Keratinocyte (primary cell): ENCODE results near the gene VWA3A. TPM values are rescaled to one million over a fixed set of nuclear protein-coding genes. Genes with fewer than 3 reads are reported as not detected.

Experiments used
- DNase-seq: peaks from one replicate; pipeline ENCODE4 v3.0.0-alpha.2; 2011; ENCODE audit warnings: low read depth, missing footprints, low spot score
- FAIRE-seq: peaks from 2 replicates; lab custom pipeline; 2011; peaks lifted over from hg19 to GRCh38; lab: Jason Lieb, UNC
- H2AFZ ChIP-seq: 2 replicates; pipeline ENCODE4 v1.6.0; 2012; ENCODE audit warnings: low read length, control low read depth, inconsistent platforms; ENCODE audit not compliant: control insufficient read depth
- H3K27ac ChIP-seq: 2 replicates; pipeline ENCODE4 v1.5.1; 2011; ENCODE audit warnings: low read length; ENCODE audit not compliant: control insufficient read depth, insufficient read depth
- H3K27me3 ChIP-seq: 3 replicates; pipeline ENCODE4 v1.6.0; 2011; ENCODE audit warnings: low read length; ENCODE audit not compliant: control insufficient read depth, insufficient read depth; ENCODE audit errors: extremely low read depth
- H3K36me3 ChIP-seq, 2 experiments: 2 replicates in 1 of 2; 3 replicates in 1 of 2; pipeline ENCODE4 v1.5.1; 2011; ENCODE audit warnings: low read length in 2 of 2, mild to moderate bottlenecking in 1 of 2; ENCODE audit not compliant: control insufficient read depth in 2 of 2, insufficient read depth in 2 of 2; ENCODE audit errors: extremely low read depth in 1 of 2
- H3K4me1 ChIP-seq: 3 replicates; pipeline ENCODE4 v1.5.1; 2011; ENCODE audit warnings: low read length; ENCODE audit not compliant: control insufficient read depth, insufficient read depth; ENCODE audit errors: extremely low read depth
- H3K4me2 ChIP-seq: 3 replicates; pipeline ENCODE4 v1.6.0; 2011; ENCODE audit warnings: low read depth, low read length; ENCODE audit not compliant: control insufficient read depth, insufficient read depth; ENCODE audit errors: extremely low read depth
- H3K4me3 ChIP-seq, 3 experiments: fragments of 200-600 bp in 1 of 3; sonication (generic) in 1 of 3; 2 replicates in 2 of 3; 3 replicates in 1 of 3; pipeline ENCODE4 v1.5.1; 2011 to 2016; ENCODE audit warnings: low read length in 3 of 3, mild to moderate bottlenecking in 3 of 3, control low read depth in 2 of 3, inconsistent platforms in 1 of 3, low read depth in 1 of 3, mixed read lengths in 1 of 3, mixed run types in 1 of 3, moderate library complexity in 1 of 3; ENCODE audit not compliant: control insufficient read depth in 2 of 3, insufficient read depth in 2 of 3; ENCODE audit errors: extremely low read depth in 1 of 3
- H3K79me2 ChIP-seq: 2 replicates; pipeline ENCODE4 v1.6.0; 2012; ENCODE audit warnings: low read length; ENCODE audit not compliant: control insufficient read depth, insufficient read depth
- H3K9ac ChIP-seq: 3 replicates; pipeline ENCODE4 v1.6.0; 2011; ENCODE audit warnings: low read length; ENCODE audit not compliant: control insufficient read depth, insufficient read depth; ENCODE audit errors: extremely low read depth
- H3K9me1 ChIP-seq: 3 replicates; pipeline ENCODE4 v1.6.0; 2011; ENCODE audit warnings: low read length; ENCODE audit not compliant: control insufficient read depth, insufficient read depth; ENCODE audit errors: extremely low read depth
- H3K9me3 ChIP-seq: 2 replicates; pipeline ENCODE4 v1.5.1; 2012; ENCODE audit warnings: low read depth, low read length; ENCODE audit not compliant: control insufficient read depth
- H4K20me1 ChIP-seq: 3 replicates; pipeline ENCODE4 v1.6.0; 2011; ENCODE audit warnings: low read length; ENCODE audit not compliant: control insufficient read depth, insufficient read depth; ENCODE audit errors: extremely low read depth
- EZH2 ChIP-seq: IDR thresholded peaks from one replicate; pipeline ENCODE4 v1.6.1; 2012; ENCODE audit warnings: inconsistent platforms, mild to moderate bottlenecking, low read length, moderate library complexity
- dilution Hi-C: fragments of 300-500 bp; cut with MboI; formaldehyde crosslinking; loops from one replicate; pipeline ENCODE4 v1.7.0; 2020; ENCODE audit warnings: low sequenced_read_pairs; ENCODE audit not compliant: extremely low pct_ligation_motif_present
- polyA plus RNA-seq, 5 experiments: library from polyadenylated mRNA; depleted of rRNA in 3 of 5; stranded (reverse) in 3 of 5; stranded (forward) in 1 of 5; unstranded in 1 of 5; fragments of >200 nt; gene quantifications; 1 replicate in 1 of 5; 2 replicates in 3 of 5; 3 replicates in 1 of 5; pipeline versions ENCODE4 v1.2.1 to v1.2.3, GENCODE V29; 2011 to 2012; ENCODE audit warnings: missing spikeins in 2 of 5, low read depth in 1 of 5, low replicate concordance in 1 of 5
- TF ChIP-seq, protein P1 (sequence below), 3 experiments: IDR thresholded peaks in 1 of 3; conservative IDR thresholded peaks in 1 of 3; optimal IDR thresholded peaks in 1 of 3; 2 replicates in 2 of 3; 3 replicates in 1 of 3; pipeline versions ENCODE3 to v1.5.1; 2011; ENCODE audit warnings: low read length in 3 of 3, mild to moderate bottlenecking in 3 of 3, moderate library complexity in 2 of 3, control low read depth in 1 of 3, inconsistent platforms in 1 of 3; ENCODE audit not compliant: insufficient read depth in 2 of 3; ENCODE audit errors: extremely low read depth in 1 of 3

Gene VWA3A
- polyA plus RNA-seq, 1 donor (not counting 4 experiments of a cell fraction or from before 2014, with no cell fraction given), result 0.05 TPM

DNA sequence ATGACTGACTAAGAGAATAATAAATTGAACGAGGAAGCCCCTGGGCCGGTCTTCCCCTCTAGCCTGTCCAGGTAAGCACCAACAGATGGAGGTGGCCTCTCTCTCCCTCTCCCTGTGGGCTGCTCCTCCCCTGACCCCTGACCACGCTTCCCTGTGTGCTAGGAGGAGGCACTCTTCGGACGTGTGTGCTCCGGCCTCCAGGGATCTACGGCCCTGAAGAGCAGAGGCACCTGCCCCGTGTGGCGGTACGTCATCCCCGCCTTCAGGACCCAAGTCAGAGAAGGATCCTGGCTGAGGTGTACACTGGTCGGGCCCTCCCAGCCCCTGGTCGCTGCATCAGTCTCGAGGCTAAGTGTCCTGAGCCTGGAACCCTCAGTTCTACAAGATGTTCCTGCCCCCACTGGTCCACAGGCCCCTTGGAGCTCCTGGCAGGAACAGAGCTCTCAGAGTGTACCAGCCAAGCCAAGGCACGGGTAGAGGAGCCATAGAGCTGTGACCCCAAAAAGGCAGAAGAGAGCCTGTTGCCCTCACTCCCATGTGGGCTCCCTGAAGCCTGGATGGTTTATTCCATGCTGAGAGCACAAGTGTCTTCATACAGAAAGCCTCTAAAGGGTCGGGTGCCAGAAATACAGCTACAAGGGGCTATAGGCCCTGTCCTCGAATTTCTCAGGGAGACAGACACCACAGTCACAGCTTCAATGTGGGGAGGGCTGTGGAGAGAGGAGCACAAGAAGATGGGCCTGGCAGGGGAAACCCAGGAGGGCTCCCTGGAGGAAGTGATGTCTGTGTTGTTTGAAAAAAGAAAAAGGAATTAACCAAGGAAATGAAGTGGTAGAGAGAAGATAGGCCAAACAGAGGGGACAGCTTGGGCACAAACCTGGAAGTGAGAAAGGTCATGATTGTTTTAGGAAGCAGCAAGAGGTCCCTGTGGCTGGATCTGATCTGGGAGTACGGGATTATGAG, 85.9 kb downstream of the VWA3A start:
- H3K4me2 ChIP-seq, result no peak overlapping the region
- H4K20me1 ChIP-seq, result no peaks in the 10 kb centered on the region
- H3K36me3 ChIP-seq, result no peaks in the 10 kb centered on the region
- TF ChIP-seq, protein P1, sequence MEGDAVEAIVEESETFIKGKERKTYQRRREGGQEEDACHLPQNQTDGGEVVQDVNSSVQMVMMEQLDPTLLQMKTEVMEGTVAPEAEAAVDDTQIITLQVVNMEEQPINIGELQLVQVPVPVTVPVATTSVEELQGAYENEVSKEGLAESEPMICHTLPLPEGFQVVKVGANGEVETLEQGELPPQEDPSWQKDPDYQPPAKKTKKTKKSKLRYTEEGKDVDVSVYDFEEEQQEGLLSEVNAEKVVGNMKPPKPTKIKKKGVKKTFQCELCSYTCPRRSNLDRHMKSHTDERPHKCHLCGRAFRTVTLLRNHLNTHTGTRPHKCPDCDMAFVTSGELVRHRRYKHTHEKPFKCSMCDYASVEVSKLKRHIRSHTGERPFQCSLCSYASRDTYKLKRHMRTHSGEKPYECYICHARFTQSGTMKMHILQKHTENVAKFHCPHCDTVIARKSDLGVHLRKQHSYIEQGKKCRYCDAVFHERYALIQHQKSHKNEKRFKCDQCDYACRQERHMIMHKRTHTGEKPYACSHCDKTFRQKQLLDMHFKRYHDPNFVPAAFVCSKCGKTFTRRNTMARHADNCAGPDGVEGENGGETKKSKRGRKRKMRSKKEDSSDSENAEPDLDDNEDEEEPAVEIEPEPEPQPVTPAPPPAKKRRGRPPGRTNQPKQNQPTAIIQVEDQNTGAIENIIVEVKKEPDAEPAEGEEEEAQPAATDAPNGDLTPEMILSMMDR (optimal IDR thresholded peaks at IDR 0.05 in 1 of 3, IDR thresholded peaks at IDR 0.05 in 1 of 3, conservative IDR thresholded peaks at IDR 0.05 in 1 of 3; ENCODE audit: extremely low read depth in 1 of 3, insufficient read depth in 2 of 3, low read length in 3 of 3), result no peak
- TF ChIP-seq EZH2, result no peak
- H3K79me2 ChIP-seq, result no peaks in the 10 kb centered on the region
- no peaks in the 10 kb centered on the region for H3K9me1 ChIP-seq
- dilution Hi-C loops, result no loop called here
- H3K9ac ChIP-seq, result no peak overlapping the region
- no peak overlapping the region for H2AFZ ChIP-seq
- FAIRE-seq, result no peak
- H3K27me3 ChIP-seq, result no peaks in the 10 kb centered on the region
- no peak for DNase-seq
- H3K9me3 ChIP-seq, result no peaks in the 10 kb centered on the region
- H3K4me1 ChIP-seq, result no peaks in the 10 kb centered on the region
- H3K27ac ChIP-seq, result no peak overlapping the region
- no peak overlapping the region for H3K4me3 ChIP-seq

- no peaks in the 10 kb centered on the region for H3K9me1 ChIP-seq
- dilution Hi-C loops, result no loop called here
- FAIRE-seq, result no peak
Measured at GRCh38 chr16:22181426-22181825, 89.1 kb downstream of the VWA3A start.

More at GRCh38 chr16:22181426-22181825, 89.1 kb downstream of the VWA3A start:
- Histone ChIP-seq H3K9ac (no peak overlapping the region), H3K4me1 (no peaks in the 10 kb centered on the region), H3K27me3 (no peaks in the 10 kb centered on the region), H3K27ac (no peak overlapping the region), H3K4me3 (no peak overlapping the region), H3K36me3 (no peaks in the 10 kb centered on the region), H4K20me1 (no peaks in the 10 kb centered on the region), H2AFZ (no peak overlapping the region), H3K9me3 (no peaks in the 10 kb centered on the region), H3K79me2 (no peaks in the 10 kb centered on the region), H3K4me2 (no peak overlapping the region)
- no peak for TF ChIP-seq EZH2
- TF ChIP-seq, protein P1 (optimal IDR thresholded peaks at IDR 0.05 in 1 of 3, IDR thresholded peaks at IDR 0.05 in 1 of 3, conservative IDR thresholded peaks at IDR 0.05 in 1 of 3; ENCODE audit: extremely low read depth in 1 of 3, insufficient read depth in 2 of 3, low read length in 3 of 3), result no peak
- DNase-seq, result no peak
